ENCODE measurements around the gene KLRF1. TPM values are rescaled to one million over a fixed set of nuclear protein-coding genes. Genes with fewer than 3 reads are reported as not detected.

Gene KLRF1, protein sequence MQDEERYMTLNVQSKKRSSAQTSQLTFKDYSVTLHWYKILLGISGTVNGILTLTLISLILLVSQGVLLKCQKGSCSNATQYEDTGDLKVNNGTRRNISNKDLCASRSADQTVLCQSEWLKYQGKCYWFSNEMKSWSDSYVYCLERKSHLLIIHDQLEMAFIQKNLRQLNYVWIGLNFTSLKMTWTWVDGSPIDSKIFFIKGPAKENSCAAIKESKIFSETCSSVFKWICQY
- not detected in 2 replicates for total RNA-seq (2014; rRNA removed; shearing (Covaris generic))

DNA sequence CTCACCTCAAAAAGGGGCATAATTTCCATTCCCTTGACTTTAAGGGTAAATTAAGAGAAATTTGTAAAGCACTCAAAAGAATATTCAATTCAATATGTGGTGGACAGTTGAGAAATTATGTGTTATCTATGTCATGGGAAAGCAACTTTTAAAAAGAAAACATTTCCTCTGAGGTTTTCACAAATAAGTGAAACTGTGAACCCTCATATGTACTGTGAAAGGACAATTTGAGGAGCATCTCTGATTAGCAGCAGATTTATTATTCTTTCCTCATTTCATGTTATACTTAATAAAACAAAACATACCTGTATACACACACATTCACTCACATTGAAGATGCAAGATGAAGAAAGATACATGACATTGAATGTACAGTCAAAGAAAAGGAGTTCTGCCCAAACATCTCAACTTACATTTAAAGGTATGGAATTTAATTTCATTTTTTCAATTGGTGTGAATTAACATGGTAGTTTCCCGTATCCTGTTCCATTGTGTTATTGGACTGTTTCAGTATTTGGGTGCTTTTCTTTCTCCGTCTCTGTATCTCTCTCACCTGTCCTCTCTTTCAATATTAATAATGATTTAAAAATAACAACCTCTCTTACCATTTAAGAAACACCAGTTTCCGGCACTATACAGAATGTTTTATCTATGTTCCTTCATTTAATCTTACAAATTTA lies at the start of gene KLRF1:
KLRF1 (plus strand) TSS at position 273 of the 680 bp plus-strand sequence; CDS start at position 337, 64 bp downstream.
- DNase-seq (ENCODE audit: low read depth), result no peak

DNA sequence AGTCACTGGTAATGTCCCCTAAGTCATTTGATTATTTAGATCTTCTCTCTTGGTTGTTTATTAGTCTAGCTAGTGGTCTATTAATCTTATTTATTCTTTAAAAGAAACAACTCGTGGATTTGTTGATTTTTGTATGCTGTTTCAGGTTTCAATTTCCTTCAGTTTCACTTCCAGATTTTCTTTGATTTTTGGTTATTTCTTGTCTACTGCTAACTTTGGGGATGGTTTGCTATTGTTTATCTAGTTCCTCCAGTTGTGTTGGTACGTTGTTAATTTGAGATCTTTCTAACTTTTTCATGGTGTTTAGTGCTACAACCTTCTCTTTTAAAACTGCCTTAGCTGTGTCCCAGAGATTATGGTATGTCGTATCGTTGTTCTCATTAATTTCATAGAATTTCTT lies 48.1 kb upstream of the KLRF1 start:
- DNase-seq (ENCODE audit: low read depth), result no peak

DNA sequence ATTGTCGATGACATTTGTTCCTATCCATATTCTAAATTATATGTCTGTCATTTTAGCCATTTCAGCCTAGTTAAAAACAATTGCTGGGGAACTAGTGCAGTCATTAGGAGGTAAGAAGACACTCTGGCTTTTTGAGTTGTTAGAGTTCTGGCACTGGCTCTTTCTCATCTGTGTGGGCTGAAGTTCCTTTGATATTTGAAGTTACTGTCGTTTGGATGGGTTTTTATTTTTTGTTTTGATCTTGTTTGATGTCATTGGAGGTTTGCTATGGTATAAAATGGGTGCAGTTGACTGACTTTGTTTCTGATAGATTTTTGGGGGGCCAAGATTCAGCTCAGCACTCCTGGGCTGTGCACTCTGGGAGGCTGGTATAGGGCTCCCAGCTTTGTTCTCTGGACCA lies 45.9 kb upstream of the KLRF1 start:
- DNase-seq (ENCODE audit: low read depth), result no peak

DNA sequence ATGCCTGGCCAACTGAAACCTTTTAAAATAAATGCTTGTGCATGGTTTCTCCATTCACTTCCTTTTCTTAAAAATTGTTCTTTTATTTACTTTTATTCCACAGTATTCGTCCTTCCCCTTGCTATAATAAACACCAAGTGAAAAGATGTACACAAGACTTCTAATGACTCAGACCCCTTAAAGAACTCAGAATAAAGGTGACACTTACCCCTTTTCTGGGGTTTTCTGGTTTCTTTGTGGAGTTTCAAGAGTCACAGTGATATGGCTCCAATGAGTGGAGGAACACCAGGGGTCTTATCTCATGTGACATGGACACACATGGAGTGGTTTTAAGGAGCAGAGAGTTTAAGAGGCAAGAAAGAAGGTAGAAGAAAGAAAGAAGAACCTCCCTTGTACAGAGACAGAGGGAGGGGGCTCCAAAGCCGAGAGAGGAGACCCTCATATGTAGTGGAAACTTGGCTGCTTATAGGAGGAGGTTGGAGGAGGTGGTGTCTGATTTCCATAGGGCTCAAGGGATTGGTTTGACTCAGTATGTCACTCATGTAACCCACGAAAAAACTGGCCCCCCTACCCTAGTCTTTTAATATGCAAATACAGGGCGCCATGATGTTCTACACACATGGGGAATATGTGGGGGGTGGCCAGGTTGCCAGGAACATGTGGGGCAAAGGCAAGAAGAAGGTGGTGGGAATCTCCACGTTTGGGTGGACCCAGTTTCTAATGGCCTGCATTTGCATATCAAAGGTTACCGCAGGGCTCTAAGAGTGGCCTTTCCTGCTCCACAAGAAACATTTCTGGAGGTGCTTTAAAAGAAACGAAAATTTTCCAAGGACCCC lies 44.5 kb upstream of the KLRF1 start:
- DNase-seq (ENCODE audit: low read depth), result no peak

DNA sequence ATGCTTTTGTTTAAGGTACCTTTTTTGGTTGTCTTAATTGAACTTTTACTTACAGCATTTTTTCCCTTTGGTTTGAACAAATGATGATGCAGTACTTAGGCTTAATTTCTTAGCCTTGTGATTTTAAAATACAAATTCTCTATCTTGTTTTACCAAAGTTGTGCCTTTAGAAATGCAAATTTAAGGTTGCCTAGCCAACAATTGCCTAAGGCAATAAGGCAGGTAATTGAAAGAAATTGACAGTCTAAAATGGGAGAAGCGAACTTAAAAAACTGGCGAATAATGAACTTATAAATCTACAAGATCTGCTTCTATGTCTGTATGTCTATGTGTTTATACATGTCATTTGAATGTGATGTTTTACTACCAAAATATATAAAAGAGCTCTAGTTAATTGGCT lies 43.0 kb upstream of the KLRF1 start:
- no peak for DNase-seq (ENCODE audit: low read depth)

DNA sequence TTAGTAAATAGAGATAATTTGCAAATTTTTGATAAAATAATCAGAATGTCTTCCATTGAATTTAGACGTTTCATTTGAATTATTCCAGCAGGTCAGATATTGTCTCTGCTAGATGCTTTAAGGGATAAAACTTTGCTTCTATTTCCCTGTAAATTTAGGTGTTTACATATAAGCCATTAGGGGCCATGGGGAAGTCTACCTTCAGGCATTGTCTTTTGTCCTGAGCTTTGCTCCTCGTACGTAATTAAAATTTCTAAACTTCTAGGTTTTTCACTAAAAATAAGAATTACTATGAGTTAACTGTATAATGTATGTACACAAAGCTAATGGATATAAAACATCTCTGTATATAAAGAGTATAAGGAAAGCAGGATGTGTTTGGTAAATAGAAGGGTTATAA lies 42.5 kb upstream of the KLRF1 start:
- no peak for DNase-seq (ENCODE audit: low read depth)

DNA sequence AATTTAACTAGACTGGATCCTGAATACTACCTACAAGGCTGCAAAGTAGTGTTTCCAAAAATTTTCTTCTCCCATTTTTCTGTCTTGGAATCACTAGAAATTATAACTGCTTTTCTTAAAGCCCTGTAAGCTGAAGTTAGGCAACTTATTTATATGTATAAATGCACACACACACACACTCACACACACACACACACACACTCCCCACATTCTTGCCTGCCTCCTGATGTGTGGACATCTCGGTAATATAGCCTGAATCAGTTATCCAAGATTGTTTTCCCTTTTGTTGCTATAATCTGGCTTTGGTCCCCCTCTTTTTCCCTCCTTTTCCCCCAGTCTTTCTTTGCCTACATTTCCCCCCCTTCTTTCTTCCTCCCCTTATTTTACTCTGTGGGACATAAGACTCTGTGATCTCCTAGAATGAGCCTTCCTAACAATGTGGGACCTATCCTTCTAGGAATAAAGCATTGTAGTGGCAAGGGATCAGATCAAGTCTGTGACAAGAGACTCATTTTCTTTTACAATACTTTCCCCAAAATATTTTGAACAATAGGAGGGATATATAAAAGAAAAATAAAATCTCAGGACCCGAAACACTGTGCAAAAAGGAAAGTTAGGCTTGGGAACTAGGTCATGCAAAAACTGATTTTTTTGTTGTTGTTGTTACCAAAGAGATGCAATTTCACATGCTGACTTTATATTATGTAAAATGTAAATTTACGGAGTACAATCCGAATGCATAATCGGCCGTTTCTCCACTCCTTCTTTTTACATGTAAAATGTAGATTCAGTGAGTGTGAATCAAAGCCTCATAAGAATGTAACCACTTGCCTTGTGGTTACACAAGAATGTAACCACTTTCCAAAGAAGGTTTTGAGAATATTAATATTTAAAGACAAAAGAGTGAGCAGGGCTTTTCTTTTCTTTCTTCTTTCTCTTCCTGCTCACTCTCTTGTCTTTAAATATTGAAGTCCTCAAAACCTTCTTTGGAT lies 40.3 kb upstream of the KLRF1 start:
- no peak for DNase-seq (ENCODE audit: low read depth)

DNA sequence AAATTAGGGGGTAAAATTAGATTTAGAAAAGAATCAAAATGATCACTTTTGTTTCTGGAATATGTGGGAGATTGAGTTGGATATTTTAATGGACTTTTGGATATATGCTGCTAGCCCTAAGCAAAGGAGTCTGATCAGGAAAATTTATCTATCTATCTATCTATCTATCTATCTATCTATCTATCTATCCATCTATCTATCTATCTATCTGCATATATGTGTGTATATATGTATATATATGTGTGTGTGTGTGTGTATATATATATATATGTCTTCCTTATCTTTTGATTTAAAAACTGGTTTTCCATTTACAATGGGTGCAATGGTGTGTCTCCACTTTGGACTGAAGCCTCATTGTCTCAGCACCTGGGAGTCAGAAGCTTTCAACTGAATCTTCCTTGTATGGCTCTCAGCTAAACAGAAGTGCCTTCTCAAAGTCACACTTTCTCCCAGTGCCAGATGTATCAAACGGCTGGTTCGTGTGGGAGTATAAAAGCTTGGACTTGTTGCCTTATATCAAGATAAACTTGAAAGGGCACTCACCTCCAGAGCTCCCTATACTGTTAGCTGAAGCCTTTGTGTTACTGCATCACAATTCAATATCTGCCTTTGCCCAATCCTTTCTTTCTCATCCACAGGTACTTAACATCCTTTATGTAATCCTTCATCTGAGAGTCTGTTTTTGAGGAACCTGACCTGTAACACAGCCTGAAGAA lies 34.9 kb upstream of the KLRF1 start:
- DNase-seq (ENCODE audit: low read depth), result no peak

DNA sequence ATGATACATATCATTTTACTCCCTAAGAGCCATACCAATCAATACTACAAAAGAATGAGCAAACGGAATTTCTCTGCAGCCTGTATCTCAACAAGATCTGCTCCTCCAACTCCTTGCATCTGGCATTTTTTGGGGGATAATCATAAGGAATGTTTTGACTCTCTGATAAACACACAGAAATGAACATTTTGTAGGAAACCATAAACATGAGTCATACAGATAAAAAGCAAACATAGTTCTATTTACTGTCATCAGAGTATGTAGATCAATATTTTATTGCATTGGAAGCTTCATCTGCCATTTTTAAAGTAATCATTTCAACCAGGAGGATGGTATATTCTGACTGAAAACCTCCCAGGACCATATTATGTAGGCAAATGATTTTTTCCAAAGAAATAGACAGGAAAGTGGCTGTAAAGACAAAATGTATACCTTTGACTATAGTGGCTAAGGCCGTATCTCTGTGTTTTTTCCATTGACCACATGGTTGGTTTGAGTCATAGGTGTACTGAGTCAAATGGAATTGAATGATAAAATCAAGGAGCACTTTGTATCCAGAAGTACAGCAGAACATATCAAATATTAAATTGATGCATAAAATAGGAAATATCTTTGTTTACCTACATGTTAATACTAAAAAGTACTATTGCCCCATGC lies 34.2 kb upstream of the KLRF1 start:
- DNase-seq (ENCODE audit: low read depth), result peak; percentile 11

DNA sequence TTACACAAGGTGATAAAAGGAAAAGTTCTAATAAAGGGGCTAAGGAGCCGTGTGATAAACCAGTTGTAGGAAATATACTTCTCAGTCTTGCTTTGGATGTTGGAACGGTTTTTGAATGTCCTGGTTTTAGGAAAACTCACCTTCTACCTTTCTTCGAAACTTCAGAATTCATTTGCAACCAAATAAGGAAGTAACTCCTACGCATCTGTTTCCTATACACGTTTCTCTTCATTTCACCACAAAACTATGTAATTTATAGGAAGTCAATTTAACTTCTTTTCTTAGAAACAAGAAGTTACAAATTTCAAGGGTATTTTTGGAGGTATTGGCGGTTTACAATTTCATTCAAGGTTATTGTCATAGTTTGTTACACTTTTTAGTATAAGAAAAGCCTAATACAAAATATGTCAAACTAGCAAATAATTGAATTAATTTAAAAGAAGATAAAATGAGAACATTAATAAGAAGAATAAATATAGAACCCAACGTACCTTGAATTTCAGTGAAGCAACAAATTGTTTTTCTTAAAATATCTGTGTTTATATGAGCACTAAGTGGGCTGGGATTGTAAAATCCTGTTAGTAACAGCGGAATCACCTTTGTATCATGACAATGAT lies 33.4 kb upstream of the KLRF1 start:
- DNase-seq (ENCODE audit: low read depth), result no peak

DNA sequence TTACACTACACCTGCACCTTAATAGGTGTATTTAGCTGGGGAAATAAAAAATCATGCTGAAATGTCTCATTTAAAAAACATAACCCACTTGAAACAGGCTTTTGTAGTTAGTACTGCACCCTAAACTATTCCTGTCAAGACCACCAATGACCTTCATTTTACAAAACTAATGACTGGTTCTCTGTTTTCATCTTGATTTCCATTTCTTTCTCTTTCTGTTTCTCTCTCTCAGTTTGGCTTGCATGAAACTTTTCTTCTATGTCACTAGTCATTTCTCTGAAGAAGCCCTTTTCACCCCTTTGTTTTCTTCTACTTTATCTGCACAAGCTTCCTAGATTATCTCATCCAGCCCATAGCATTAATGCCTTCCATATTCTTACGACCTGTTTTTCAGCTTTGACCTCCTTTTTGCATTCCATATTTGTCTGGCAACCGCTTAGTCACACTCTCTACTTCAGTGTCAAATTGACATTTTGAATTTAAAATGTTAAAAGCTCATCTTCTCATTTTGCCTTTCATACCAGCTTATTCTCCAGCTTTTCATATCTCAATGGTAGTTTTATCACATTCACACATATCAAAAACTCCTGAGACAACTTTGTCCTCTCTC lies 32.7 kb upstream of the KLRF1 start:
- no peak for DNase-seq (ENCODE audit: low read depth)

DNA sequence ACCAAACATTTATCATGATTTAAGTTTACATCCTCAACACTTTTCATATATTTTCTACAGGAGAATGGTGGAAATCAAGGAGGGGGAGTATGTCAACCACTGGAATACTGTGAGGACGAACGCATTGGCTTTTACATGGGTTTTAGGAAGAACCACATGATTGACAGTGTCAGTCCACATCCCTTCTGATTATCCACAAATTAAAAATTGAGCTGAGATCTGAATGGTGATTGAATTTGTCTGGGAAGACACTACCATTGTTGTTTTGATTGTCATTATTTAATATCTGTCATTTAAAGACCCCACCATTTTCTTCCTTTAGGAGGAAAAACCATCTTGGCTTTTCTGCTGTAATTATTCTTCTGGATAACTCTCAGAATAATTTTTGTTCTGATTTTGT lies 31.3 kb upstream of the KLRF1 start:
- DNase-seq (ENCODE audit: low read depth), result no peak

DNA sequence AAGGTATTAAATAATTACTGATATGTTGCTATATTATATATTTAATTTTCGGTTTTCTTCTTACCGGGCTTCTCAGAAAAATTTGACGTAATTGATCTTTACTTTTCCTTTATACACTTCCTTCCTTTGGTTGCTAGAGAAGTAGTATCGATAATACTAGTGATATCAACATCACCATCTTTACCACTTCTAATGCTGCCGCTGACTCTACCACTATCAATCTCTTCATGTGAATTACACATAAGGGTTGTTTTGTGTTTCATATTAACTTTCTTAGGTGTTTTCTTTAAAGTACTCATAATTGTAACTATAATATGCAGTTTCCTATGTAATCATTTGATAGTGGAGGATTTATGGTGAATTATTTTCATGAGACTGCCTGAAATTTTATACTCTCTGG lies 30.9 kb upstream of the KLRF1 start:
- no peak for DNase-seq (ENCODE audit: low read depth)

DNA sequence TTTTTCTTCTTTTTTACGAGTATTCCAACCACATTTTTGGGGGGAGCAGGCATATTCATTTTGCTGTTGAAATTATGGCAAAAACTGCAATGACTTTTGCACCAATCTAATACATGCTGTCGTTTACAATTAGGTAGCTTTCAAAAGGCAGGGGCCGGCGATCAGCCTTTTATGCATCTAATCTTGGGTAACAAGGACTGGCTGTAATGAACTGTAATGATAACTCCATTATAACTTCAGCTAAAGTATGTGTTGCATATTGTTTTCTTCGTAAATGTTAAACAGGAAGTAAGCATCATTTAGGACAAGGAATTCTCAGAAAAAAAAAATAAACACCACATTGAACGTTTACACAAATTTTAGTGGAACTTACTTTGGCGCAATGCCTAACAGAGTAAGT lies 30.3 kb upstream of the KLRF1 start:
- no peak for DNase-seq (ENCODE audit: low read depth)

DNA sequence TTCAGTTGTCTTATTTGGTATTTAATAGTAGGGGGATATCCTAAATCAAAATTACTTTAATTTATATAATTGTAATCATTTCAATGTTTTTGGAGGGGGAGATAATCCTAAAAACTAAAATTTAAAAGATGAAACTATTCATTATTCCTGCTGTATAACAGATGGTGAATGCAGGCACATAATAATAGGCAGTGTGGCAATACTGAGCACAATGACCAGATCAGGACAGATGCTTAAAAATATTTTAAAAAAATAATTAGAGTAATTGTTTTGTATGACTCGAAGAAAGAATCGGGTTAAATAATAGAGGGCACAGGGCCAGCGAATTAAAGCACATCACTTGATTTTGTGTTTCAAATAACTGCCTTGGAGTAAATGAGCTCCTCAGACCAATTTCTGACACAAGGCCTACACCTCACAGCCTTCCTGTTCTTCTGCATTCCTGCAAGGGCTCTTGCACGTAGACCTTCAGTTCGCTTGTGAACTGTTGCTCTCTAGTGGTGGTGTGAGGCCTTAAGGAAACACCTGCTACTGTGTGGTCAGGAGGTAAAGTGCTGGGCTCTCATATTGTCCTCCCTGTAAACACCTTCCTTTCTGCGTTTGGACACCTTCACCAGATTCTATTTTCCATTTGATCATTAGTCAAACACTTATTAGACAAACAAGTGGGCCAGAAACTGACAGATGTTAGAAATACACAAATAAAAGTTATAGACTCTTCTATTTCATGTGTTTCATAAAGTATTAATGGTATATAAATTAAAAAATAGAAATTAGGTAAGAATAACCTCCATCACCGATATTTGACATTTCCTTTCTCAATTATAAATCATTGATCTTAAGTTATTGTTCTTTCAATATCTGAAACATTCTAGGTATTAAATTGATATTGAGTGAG lies 29.3 kb upstream of the KLRF1 start:
- peak; percentile 33 for DNase-seq (ENCODE audit: low read depth)

DNA sequence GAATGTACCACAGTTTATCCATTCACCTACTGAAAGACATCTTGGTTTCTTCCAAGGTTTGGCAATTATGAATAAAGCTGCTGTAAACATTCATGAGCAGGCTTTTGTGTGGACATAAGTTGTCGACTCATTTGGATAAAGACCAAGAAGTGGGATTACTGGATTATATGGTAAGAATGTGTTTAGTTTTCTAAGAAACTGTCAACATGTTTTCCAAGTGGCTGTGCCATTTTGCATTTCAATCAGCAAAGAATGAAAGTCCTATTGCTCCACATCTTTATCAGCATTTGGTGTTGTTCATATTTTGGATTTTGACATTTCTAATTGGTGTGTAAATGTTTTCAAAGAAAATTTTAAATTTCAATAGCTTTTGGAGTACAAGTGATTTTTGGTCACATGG lies 27.3 kb upstream of the KLRF1 start:
- DNase-seq (ENCODE audit: low read depth), result no peak

DNA sequence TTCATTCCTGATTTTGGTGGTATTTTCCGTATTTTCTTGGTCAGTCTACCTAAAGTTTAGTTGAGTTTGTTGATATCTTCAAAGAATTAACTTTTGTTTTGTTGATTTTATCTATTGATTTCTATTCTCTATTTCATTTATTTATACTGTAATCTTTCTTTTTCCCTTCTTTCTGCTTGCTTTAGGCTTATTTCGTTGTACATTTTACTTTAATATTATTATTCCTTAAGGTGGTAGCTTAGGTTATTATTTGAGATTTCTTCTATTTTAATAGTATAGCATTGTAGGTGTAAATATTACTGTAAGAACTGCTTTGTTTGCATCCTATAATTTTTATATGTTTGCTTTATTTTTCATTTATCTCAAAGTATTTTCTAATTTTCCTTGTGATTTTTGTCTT lies 21.4 kb upstream of the KLRF1 start:
- no peak for DNase-seq (ENCODE audit: low read depth)

DNA sequence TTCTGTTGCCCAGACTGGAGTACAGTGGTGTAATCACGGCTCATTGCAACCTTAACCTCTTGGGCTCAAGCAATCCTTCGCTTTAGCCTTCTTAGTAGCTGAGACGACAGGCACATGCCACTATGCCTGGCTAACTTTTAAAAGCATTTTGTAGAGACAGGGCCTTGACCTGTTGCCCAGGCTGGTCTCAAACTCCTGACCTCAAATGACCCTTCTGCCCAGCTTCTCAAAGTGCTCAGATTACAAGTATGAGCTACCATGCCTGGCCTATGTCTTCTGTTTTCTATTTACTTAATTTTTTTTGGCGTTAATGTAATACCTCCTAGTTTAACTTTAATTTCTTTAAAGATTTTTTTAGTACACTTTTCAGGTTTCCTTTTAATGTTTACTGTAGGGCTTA lies 20.6 kb upstream of the KLRF1 start:
- DNase-seq (ENCODE audit: low read depth), result no peak

Data from Daoy (cell line).